GM19372 (cell line): Measurements from ENCODE around the gene LPIN2.
"Not testable (repeated sequence)": the region's sequence is repeated elsewhere in the genome, so short reads cannot be mapped to it uniquely, and the experiment has no call there.

Source experiments
- ATAC-seq: cut with Tn5 transposase; IDR thresholded peaks from one replicate; pipeline ENCODE4 v1.9.1; 2021; ENCODE audit warnings: mild to moderate bottlenecking, low read depth, moderate library complexity; ENCODE audit not compliant: unreplicated experiment

Gene LPIN2, protein sequence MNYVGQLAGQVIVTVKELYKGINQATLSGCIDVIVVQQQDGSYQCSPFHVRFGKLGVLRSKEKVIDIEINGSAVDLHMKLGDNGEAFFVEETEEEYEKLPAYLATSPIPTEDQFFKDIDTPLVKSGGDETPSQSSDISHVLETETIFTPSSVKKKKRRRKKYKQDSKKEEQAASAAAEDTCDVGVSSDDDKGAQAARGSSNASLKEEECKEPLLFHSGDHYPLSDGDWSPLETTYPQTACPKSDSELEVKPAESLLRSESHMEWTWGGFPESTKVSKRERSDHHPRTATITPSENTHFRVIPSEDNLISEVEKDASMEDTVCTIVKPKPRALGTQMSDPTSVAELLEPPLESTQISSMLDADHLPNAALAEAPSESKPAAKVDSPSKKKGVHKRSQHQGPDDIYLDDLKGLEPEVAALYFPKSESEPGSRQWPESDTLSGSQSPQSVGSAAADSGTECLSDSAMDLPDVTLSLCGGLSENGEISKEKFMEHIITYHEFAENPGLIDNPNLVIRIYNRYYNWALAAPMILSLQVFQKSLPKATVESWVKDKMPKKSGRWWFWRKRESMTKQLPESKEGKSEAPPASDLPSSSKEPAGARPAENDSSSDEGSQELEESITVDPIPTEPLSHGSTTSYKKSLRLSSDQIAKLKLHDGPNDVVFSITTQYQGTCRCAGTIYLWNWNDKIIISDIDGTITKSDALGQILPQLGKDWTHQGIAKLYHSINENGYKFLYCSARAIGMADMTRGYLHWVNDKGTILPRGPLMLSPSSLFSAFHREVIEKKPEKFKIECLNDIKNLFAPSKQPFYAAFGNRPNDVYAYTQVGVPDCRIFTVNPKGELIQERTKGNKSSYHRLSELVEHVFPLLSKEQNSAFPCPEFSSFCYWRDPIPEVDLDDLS

DNA sequence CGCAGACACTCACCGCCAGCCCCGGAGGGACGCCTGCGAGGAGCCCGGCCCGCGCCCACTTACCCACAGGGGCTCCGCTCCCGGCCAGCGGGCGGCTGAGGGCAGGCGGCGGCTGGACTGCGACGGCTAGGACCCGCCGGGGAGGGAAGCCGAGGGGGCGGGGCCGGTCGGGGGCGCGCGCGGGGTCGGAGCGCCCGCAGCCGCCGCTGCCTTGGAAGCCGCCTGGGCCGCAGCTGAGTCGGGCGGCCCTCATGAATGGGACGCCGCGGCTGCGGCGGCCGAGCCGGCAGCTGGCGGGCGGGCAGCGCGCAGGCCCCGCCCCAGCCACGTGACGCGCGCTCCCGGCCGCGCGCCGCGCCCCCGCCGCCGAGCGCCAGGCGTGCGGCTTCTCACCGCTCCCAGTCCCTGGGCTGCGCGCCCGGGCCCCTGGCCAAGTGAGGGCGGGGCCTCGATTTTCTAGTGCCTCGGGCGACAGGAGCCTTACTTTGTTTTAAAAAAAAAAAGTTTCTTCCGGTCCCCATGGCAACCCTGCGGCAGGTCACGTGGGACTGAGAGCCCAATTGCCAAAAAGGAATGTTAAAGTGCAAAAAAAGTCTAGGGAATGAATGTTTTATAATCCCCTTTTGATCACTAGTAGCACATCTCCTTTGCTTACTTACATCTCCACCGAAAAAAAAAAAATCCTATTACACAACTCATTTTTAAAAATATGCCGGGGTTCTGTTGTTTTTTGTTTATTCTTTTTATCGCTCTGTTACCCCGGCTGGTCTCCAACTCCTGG is at the start of gene LPIN2:
LPIN2 (minus strand) TSS at position 121 of the 781 bp plus-strand sequence. CDS start 52,304 bp downstream, outside the sequence.
- ATAC-seq, result peak; percentile 80

DNA sequence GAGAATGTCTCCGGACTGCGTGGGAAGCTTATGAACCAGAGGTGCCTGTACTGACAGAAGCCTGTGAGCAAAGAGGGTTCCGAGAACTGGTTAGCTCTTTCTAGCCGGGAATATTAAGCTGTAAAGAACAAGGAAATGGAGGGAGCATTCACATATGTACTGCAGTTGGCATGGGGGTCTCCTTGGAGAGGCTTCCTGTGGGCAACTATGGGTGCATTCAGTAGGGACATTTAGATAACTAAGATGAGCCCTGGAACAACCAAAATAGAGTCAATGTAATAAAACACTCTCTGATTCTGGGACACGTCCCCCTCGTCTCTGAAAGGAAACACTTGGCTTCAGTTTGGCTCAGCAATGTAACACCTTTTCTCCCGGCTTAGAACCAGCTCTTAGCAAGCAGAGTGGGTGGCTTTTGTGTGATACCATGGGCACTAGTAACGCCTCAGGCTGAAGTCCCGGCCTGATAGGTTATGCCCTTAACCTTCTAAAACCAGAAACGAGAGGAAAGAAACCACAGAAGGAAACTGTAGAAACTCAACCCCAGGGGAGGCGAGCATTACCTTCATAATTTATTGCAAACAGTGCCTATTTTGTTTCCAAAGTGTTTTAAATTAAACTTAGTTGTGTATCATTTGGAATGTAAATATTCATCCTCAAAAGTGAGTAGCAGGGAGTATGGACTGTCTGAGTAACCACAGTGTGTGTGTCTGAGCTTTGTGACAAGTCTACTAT is 48.8 kb upstream of the LPIN2 start:
- no peak for ATAC-seq

DNA sequence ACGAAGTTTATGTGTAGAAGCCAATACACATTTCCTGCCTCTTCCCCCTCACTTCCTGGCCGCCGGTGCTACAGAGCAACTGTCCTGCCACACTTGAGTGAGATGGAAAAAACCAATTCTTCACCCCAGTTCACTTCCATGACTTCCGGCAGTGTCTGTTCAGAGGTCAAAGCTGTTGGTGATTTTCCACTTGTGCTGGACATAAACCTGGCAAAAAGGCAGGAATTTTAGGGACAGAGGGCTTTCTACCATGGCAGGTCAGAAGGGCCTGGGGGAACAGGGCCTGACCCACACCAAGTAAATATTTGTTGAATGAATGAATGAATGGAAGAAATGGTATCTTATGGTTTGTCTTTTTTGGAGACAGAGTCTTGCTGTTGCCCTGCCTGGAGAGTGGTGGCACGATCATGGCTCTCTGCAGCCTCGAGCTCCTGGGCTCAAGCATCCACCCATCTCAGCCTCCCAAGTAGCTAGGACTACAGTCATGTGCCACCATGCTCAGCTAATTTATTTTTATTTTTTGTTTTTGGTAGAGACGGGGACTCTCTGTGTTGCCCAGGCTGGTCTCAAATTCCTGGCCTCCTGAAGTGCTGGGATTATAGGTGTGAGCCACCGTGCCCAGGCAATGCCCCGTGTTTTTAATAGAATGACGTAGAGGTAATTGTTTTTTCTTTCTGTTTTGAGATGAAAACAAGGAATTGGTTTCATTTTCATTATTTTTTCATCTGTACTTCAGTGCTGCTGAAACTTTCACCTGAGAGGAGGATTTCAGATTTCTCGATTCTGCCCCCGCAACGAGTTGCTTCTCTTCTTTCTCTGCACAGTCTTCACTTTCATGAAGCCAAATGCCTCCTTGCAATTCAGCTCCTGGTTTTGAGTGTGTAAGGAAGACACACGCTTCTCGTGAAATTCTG is 48.0 kb upstream of the LPIN2 start:
- ATAC-seq, result no peak

DNA sequence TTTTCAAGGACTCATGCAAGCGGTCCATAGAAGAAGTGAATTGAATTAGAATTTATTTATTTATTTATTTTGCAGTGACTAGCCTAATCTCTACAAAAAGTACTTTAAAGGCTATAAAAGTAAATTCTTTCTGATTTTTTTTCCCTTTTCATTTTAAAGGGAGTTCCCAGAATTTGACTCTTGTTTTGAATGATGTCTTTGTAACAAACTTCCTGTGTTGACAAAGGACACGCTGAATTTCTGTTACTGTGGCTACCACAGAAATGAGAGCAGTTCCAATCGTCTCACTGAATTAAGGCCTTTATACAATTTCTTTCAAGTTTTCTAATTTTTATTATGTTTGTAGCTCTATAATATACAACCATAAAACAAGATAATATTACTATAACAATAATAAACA is 46.3 kb upstream of the LPIN2 start:
- no peak for ATAC-seq

DNA sequence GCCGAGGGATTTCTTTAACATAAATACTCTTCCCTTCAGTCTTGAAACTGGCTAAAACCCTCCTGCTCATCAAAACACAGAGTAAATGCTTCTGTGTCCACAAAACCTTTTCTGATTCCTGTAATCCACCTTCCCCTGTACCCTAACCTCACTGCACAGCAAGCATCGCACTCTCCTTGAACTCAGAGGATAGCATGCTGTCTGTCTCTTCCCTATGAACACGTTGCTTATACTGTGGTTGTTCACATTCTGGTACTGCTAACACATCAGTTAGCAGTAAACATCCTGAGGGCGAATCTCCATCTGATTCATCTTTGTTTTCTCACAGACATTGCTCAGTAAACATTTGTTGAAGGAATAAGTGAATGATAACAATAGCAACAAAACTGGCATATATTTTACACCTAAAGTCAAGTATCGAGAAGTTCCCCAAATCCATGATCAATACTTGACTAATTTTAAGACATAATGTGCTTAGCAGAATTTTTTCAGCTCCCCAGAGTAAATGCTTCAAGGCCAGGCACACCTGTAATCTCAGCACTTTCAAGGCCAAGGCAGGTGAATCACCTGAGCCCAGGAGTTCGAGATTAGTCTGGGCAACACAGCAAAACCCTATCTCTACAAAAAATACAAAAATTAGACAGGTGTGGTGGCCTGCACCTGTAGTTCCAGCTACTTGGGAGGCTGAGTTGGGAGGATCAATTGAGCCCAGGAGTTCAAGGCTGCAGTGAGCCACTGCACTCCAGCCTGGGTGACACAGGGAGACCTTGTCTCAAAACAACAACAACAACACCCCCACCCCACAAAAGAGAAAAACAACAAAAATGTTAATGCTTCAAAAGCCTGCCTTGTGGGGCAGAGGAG is 45.6 kb upstream of the LPIN2 start:
- ATAC-seq, result no peak

DNA sequence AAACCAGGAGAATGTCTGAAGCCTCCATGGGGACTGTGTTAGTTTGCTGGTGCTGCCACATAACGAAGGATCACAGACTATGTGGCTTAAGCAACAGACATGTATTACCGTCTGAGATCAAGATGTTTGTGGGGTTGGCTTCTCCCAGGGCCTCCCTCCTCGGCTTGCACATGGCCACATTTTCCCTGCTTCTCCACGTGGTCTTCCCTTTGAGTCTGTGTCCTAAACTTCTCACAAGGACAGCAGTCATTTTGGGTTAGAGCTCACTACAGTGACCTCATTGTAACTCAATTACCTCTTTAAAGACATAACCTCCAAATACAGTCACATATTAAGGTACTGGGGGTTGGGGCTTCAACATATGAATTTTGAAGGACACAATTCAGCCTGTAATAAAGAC is 44.6 kb upstream of the LPIN2 start:
- ATAC-seq, result no peak

DNA sequence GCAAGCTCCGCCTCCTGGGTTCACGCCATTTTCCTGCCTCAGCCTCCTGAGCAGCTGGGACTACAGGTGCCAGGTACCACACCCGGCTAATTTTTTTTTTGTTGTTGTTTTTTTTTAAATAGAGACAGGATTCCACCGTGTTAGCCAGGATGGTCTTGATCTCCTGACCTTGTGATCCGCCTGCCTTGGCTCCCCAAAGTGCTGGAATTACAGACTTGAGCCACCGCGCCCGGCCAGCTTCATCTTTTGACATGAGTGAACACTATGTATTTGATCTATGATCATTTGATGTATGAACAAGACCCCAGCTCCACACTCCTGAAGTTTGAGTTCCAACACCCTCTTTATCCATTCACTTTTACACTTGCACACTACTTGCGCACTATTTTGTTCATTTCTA is 43.4 kb upstream of the LPIN2 start:
- no peak for ATAC-seq

DNA sequence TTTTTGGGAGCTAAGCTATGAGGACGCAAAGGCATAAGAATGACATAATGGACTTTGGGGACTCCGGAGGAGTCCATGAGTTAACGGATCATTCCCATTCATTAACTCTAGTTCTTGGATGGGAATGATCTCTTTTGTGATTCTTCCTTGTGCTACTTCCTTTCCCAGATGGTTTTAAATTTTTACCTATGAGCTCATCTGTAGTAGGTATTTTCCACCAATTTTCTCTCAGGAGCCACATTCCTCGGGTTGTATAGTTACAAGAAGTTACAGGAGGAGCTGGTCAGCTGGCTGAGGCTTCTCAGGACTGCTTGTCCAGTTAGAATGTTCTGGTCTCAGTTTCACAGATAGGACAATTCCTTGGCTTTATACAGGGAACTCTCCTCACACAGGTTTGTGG is 42.9 kb upstream of the LPIN2 start:
- no peak for ATAC-seq

DNA sequence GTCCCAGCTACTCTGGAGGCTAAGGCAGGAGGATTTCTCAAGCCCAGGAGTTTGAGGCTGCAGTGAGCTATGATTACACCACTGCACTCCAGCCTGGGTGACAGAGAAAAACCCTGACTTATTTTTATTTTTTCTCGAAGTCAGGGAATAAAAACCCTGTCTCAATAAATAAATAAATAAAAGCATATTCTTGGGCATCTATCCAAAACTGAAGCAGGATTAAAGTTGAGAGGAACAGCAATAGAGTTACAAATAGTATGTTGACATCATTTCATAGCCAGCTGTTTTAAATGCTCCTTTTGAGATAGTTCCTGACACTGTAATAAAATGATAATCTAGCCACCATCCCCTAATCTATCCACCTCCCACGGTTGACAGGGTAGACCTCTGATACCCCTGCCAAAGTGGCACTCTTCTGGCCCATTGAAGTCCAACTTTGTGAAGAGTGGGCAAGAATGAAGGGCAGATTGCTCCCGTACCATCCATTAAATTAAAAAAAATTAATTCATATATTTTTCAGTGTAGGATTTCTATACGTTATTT is 42.3 kb upstream of the LPIN2 start:
- ATAC-seq, result no peak

DNA sequence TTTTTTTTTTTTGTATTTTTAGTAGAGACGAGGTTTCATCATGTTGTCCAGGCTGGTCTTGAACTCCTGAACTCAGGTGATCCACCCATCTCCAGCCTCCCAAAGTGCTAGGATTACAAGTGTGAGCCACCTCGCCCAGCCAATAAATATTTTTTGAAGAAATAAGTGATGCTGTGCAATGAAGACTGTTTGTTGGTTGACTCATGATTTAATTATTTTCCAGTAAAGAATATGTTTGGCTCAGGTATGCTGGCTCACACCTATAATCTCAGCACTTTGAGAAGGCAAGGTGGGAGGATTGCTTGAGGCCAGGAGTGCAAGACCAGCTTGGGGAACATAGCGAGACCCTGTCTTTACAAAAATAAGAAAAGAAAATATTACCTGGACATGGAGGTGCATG is 41.8 kb upstream of the LPIN2 start:
- no peak for ATAC-seq

DNA sequence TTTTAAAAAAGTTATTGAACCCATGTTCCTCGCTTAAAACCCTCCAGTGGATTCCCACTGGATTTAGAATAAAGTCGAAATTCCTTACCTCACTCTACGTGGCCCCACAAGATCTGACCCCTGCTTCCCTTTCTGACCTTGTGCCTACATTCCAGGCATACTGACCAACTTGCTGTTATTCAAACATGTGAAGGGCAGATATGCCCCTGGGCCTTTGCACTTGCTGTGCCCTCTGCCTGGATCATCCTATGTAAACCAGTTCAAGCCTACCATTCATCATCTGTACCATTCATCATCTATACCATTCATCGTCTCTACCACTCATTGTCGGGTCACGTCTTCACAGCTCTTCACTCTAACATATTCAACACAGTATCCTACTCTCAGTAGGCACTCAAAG is 41.3 kb upstream of the LPIN2 start:
- no peak for ATAC-seq

DNA sequence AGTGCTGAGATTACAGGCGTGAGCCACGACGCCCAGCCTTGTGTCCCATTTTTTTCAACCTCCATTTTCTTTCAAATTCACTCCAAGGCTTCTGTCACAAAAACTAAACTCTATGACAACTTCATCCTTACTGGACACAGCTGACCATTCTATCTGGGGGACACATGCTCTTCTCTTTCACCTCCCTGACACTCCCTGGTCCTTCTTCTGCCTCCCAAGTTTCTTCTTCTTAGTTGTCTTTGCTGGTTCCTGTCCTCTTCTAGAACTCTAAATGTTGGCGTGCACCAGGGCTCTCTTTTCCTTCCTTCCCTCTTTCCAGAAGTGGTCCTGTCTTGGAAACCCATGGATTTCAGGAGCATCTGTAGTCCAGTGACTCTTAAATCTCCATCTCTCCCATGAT is 40.1 kb upstream of the LPIN2 start:
- no peak for ATAC-seq

DNA sequence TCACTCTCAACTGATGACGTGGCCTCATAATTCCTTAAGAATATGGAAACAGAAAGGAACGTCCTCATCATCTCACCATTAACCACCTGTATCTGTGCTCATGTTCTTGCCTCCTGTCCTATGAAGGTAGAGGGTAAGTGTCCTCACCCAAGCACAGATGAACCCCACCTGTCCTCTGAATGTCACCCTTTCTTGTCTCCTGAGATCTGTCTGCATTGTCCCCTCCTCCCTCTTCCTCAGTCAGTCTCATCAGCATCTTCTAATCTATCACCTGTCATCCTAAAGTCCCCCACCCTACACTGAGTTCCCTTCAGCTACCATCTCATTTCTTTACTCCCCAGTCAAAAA is 39.4 kb upstream of the LPIN2 start:
- ATAC-seq, result no peak

DNA sequence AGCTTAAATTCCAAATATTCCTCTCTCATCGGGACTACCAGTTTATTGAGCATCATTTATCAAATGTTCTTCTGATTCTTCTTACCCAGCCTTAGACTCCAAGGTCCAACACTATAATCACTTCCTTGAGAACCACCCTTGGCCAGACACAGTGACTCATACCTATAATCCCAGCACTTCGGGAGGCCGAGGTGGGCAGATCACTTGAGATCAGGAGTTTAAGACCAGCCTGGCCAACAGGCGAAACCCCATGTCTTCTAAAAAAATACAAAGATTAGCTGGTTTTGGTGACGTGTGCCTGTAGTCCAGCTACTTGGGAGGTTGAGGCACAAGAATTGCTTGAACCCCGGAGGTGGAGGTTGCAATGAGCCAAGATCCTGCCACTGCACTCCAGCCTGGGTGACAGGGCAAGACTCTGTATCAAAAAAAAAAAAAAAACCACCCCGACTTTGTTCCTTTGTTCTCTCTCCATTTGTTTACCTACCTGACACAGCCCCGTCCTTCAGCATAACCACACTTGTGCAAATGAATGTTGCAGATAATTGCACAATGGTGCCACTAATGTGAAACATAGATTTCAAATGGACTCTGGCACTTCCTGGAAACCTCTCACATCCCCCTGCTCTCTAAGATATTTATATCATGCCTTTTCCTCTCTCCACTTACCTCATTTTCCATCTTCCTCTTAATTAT is 38.9 kb upstream of the LPIN2 start:
- ATAC-seq, result no peak

DNA sequence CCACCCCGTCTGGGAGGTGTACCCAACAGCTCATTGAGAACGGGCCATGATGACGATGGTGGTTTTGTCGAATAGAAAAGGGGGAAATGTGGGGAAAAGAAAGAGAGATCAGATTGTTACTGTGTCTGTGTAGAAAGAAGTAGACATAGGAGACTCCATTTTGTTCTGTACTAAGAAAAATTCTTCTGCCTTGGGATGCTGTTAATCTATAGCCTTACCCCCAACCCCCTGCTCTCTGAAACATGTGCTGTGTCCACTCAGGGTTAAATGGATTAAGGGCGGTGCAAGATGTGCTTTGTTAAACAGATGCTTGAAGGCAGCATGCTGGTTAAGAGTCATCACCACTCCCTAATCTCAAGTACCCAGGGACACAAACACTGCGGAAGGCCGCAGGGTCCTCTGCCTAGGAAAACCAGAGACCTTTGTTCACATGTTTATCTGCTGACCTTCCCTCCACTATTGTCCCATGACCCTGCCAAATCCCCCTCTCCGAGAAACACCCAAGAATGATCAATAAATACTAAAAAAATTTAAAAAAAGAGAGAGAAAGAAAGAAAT is 37.0 kb upstream of the LPIN2 start:
- ATAC-seq, result not testable (repeated sequence)

DNA sequence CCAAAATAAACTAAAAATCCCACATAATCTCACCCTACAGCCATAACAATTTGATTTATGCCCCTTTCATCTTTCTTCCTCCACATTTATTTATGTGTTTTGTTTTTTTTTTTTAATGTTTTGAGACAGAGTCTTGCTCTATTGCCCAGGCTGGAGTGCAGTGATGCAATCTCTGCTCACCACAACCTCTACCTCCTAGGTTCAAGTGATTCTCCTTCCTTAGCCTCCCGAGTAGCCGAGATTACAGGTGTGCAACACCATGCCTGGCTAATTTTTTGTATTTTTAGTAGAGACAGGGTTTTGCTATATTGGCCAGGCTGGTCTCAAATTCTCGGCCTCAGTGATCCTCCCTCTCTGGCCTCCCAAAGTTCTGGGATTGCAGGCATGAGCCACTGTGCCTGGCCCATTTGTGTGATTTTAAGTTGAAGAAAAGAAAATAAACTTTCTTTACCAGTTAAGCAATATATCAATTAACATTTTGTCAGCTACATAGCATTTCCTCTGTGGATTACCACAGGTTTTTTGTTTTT is 35.9 kb upstream of the LPIN2 start:
- ATAC-seq, result no peak

DNA sequence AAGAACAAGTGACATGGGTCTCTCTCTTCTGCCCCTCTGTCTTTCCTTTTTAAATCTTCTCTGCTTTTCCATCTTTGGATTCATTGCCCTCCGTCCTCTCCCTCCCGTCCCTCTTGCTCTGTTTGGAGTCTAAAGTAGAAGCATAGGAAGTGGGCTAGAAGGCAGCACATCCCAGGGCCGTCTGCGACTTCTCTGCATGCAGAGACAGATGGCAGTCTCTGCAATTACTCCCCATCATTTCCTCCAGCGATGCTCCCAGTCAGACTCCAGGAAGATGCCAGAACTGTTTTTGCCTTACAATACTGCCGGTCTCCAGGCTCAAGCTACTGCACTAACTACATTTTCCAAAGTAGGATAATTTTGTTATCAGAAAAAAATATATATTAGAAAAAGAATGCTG is 35.2 kb upstream of the LPIN2 start:
- no peak for ATAC-seq
